Sigmoid colon (tissue), 4 donors: ENCODE measurements around the gene ANKH.

Experiments used
- EP300 ChIP-seq, 4 donors: sonication (generic); formaldehyde crosslinking; IDR thresholded peaks; one replicate each; pipeline ENCODE4 v1.6.1; 2017; ENCODE audit warnings: antibody characterized with exemption in 4 of 4
- POLR2A ChIP-seq, 2 donors: fragments of 450-650 bp; IDR thresholded peaks; one replicate each; pipeline ENCODE4 v1.6.1; 2016; ENCODE audit warnings: antibody characterized with exemption in 2 of 2, mild to moderate bottlenecking in 2 of 2, moderate library complexity in 2 of 2
- POLR2AphosphoS5 ChIP-seq, 4 donors: sonication (generic); formaldehyde crosslinking; IDR thresholded peaks; one replicate each; pipeline ENCODE4 v1.6.1; 2017; ENCODE audit warnings: antibody characterized with exemption in 4 of 4
- TF ChIP-seq, protein P1 (sequence below), 4 experiments: fragments of 450-650 bp in 3 of 4; fragments of 200-600 bp in 1 of 4; IDR thresholded peaks; one replicate each; pipeline ENCODE4 v1.5.1; 2016 to 2019; ENCODE audit warnings: antibody characterized with exemption in 4 of 4, mild to moderate bottlenecking in 3 of 4, moderate library complexity in 2 of 4

- TF ChIP-seq POLR2A (IDR thresholded peaks at IDR 0.05) (no peak), EP300 (IDR thresholded peaks at IDR 0.05) (no peak), POLR2AphosphoS5 (IDR thresholded peaks at IDR 0.05) (no peak)
- TF ChIP-seq, protein P1, sequence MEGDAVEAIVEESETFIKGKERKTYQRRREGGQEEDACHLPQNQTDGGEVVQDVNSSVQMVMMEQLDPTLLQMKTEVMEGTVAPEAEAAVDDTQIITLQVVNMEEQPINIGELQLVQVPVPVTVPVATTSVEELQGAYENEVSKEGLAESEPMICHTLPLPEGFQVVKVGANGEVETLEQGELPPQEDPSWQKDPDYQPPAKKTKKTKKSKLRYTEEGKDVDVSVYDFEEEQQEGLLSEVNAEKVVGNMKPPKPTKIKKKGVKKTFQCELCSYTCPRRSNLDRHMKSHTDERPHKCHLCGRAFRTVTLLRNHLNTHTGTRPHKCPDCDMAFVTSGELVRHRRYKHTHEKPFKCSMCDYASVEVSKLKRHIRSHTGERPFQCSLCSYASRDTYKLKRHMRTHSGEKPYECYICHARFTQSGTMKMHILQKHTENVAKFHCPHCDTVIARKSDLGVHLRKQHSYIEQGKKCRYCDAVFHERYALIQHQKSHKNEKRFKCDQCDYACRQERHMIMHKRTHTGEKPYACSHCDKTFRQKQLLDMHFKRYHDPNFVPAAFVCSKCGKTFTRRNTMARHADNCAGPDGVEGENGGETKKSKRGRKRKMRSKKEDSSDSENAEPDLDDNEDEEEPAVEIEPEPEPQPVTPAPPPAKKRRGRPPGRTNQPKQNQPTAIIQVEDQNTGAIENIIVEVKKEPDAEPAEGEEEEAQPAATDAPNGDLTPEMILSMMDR (IDR thresholded peaks at IDR 0.05): no peak
Observed at GRCh38 chr5:14695152-14695551, 176.4 kb downstream of the ANKH start.
